Activated T-helper 1 cell treated with Interleukin-2 at 50 U/mL for 16 hours (primary cell): ENCODE results near the gene SLC9A3.
"Not testable (repeated sequence)": the region's sequence is repeated elsewhere in the genome, so short reads cannot be mapped to it uniquely, and the experiment has no call there.

Source experiments
- DNase-seq: peaks from one replicate; pipeline ENCODE4 v3.0.0-alpha.2; 2020; ENCODE audit warnings: low read depth

SLC9A3 gene

DNA sequence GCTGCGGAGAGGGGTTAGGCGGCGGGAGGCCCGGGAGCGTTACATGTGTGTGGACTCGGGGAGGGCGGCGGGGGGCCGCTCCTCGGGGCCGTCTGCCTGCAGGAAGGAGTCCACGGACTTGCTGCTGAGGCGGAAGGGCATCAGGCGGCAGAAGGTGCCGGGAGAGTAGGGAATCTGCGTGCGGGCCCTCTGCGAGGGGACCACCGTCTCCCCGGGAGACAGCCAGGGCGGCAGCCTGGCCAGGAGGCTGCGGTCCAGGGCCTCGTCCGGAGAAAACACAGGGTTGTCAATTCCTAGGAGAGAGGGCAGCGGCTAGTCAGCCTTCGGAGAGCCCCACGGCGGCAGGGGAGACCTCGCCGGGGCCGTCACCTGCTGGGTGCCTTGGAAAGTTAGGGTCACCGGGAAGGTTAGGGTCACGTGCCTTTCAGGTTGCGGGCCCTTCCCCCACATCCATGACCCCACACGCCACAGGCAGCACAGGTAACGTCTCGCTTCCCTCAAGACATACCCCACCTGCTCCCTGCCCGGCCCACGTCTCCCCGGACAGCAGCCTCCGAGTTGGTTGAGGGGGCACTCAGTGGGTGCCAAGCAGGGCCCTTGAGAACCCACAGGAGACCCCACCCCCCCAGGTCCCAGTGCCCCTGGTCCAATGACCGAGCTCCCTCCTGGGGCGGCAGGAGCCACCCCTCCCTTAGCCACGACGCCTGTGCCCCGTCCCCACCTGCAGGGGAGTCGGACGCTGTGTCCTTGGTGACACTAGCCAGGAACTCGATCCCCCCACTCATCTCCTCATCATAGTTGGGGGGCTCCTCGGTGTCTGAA lies 49.2 kb downstream of the SLC9A3 start:
- DNase-seq = no peak

DNA sequence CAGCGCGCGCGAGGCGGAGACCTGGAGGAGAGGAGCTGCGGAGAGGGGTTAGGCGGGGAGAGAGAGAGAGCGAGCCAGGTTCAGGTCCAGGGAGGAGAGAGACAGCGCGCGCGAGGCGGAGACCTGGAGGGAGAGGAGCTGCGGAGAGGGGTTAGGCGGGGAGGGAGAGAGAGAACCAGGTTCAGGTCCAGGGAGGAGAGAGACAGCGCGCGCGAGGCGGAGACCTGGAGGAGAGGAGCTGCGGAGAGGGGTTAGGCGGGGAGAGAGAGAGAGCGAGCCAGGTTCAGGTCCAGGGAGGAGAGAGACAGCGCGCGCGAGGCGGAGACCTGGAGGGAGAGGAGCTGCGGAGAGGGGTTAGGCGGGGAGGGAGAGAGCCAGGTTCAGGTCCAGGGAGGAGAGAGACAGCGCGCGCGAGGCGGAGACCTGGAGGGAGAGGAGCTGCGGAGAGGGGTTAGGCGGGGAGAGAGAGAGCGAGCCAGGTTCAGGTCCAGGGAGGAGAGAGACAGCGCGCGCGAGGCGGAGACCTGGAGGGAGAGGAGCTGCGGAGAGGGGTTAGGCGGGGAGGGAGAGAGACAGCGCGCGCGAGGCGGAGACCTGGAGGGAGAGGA lies 49.9 kb downstream of the SLC9A3 start:
- not testable (repeated sequence) for DNase-seq

DNA sequence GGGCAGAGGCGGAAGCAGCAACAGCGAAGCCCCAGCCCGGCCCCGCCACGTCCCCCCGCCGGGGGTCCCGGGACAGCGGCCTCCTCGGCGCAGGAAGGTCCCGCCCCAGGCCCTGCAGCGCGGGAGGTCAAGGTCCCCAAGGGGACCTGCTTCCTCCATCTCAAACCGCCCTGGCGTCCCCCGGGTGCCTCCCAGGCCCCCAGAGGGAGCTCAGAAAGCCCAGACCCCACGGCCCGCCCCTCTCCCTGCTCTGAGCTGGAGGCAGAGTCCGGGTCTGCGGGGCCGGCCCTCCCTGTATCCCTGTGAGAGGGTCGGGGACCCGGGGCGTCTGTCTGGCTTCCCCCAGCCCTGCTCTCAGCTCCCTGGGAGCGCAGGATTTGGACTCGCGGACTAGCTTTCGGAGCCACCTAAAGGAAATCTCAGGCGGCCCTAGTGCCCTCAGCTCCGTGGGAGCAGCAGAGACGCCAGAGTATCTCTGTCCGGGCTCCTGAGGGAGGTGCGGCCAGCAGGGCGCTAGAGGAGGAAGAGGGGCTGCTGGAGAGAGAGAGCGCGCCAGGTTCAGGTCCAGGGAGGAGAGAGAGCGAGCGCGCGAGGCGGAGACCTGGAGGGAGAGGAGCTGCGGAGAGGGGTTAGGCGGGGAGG lies 50.6 kb downstream of the SLC9A3 start:
- no peak for DNase-seq

DNA sequence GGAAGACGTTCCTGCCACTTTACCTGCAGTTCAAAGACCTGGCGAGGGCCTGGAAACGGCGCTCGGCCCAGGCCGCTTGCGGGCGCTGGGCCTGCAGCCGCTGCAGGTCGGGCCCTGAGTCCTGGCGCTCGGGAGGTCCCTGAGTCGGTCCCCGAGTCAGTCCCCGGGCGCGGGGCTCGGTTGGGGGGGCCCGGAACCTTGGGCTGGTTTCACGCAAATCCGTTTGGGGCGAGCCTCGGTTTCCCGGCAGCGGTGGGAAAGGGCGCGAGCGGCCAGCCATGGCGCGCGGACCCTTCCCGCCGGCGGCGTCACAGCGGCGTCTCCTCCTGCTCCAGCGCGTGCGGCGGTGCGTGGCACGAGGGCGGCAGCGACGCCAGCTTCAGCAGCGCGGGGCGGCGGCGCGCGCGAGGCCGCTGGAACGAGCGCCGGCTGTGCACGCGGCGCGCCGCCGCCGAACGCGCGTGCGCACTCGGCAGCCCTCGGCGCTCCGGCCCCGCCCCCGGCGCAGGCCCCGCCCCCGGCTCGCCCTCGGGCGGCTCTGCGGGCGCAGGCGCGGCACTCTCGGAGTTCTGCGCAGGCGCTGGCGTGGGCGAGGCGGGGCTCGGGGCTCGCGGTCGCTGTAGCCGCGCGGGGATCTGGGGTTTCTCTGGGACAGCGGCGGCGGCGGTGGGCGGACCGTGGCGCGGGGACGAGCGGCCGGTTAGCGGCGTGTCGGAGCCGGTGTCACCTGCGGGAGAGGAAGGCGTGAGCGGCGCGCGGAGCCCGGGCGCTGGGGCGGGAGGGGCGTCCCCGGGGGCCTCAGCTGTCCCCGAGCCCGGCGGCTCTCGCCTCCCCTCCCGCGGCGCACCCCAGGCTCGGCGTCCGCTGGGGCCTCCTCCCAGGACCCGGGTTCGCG lies 51.3 kb downstream of the SLC9A3 start:
- DNase-seq = peak; percentile 87

DNA sequence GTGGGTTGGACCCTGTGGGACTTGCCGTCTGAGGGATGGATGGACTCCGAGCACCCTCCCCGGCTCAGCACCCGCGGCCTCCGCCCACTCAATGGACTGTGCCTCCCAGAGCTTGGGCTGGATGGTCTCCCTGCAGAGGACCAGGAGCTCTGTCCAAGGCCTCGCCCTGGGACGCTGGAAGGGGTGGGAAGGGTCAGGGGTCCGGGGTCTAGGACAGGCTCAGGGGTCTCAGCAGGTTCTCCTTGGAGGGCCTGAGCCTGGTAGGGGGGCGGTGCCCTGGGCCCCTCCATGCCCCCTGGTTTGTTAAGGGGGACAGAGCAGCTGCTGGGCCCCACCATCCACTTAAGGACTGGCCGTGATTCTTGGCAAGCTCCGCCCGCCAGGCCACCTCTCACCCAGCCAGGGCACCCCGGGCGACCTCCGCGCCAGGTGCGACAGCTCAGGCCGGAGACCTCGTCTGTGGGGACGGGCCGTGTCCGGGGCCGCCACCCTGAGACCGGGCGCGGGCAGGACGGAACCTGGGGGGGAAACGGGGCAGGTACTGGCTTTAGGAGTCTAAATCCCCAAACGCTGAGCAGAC lies 52.1 kb downstream of the SLC9A3 start:
- DNase-seq = no peak

DNA sequence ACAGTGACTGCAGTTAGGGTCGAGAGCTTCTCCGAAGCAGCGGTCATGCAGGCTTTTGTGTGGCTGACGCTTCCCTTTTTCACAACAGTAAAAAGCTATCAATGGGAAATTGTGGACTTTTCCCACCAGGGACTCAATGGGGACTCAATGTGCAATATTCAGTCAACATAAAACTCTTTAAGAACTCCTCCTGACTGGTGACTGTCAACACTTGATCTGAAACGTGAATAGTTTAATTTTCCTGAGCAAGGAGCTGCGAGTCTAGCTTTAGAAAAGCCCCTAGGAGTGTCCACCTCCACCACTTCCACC lies 52.5 kb downstream of the SLC9A3 start:
- DNase-seq = no peak

DNA sequence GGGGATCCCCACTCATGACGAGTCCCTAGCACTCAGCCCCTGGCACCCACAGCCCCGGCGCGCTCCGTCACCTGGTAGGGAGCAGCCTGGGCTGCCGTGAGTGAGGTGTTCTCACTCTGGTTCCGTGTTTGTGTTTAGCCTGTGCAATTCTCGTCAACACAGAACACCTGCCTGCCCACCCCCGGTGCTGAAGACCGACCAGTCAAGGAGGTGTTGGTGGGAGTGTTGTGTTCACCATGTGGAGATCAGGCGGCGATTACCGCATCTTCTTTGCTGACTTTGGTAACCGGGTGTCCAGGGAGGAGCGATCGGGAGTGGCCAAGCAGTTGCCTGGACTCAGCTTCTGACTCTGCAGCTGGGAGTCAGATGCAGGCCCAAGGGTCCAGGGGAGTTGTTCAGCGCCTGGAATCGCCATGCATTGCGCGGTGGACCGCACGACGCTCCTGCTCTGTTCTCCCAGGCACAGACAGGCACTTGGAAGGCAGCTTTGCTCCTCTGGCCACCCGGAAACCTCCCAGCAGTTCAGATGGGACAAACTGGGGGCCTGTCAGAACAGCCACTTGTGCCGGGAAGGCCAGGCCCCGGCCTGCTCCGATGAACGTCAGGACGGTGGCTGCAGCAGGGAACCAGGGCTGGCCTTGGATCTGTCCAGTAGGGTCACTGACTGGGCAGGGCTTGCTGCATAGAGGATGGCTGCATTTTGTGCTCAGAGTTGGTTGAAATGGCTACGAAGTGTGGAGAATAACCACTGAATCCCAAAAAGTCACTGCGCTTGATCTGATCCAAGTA lies 53.1 kb downstream of the SLC9A3 start:
- DNase-seq = no peak

DNA sequence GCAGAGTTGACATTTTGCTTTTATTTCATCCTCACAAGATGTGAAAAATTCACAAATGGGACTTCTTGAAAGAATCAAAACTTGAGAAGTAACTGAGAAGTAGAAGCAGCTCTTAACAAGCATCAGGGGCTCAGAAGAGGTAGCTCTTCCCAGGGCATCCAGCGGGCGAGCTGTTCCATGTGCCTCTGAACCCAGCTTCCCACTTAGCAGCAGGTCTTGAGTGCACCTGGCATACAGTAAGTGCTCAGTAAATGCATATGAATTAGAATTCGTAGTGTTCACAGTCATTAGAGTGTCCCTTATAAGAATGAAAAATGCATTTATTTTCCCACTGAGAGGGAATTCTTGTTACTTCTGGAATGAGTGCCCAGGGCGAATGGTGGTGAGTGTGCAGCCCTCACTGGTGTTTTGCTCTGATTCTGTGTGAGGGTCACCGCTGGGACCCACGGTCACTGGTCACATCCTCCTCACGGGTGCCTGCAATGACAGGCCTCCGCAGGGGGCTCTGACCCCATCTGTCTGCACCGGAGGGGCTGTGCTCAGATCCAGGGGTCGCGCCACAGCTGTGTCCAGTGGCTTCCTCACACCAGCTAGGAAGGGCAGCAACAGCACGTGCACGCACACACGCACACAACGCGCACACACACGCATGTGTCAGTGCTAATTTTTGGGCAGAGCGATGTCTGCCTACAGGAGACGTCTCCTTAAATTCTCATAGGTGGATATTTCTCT lies 54.3 kb downstream of the SLC9A3 start:
- no peak for DNase-seq

DNA sequence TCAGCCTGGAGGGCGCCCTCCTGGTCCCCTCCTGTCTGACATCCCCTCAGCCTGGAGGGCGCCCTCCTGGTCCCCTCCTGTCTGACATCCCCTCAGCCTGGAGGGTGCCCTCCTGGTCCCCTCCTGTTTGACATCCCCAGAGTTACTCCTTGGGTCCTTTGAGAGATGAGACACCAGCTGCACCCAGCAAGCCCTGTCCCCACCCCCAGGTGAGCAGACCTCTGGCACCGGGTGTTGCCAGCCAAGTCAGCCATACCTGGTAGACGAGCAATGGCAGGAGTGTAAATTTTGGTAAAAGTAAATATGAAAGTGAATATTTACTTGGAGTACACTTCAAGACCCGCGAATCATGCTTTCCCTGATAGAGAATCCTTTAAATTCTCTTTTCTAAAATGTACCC lies 55.8 kb downstream of the SLC9A3 start:
- DNase-seq = no peak

DNA sequence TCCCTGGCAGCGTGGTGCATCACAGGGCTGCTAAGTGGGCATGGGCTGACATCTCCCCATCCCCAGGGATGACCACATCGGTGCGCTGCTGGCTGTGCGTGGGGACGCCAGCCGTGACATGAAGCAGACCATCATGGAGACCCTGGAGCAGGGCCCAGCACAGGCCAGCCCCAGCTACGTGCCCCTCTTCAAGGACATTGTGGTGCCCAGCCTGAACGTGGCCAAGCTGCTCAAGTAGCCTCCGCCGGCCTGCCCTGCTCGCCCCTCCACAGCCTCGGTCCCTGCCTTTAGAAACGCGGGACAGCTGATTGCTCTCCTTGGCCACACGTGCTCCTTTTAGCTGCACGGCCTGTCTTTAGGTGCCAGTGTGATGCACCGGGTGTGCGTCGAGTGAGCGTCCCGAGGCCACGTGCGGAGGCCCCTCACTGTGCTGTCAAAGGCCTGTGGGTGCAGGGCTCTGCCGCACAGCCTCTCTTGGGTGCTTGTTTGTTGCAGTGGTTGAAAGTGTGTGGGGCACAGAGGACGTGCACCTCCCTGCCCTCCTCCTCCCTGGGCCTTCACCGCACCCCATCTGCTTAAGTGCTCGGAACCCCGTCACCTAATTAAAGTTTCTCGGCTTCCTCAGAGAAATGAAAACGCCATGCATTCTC lies 57.5 kb downstream of the SLC9A3 start:
- no peak for DNase-seq

DNA sequence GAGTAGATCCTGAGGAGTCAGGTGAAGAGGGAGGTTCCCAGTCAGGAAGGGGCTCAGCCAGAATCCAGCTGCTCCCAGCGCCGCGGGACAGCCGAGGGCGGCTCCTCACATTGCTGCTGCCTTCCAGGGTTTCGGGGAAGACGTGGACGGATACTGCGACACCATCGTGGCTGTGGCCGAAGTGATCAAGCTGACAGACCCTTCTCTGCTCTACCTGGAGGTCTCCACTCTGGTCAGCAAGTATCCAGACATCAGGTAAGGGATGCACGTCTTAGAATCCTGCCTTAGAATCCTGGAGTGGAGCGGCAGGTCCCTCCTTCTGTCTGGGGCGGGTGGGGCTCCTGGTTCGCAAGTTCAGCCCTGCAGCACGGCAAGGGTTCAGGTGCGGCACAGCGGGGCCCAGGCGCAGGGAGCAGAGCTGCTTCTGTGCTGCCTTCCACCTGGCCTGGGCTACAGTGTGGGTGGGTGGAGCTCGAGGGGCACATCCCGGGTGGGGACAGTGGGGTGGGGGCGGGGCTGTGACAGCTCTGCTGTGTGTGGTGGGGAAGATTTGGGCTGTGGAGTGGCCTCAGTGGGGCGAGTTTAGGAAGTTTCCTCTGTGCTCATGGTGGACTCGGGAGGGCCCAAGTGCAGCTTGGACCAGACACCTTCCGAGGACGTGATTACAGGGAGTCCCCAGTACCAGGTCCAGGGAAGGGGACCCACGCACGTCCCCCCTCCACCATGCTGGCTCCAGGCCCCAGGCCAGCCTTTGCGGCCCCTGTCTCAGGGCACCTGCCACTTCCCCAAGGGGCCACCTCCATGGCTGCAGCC lies 58.5 kb downstream of the SLC9A3 start:
- no peak for DNase-seq

DNA sequence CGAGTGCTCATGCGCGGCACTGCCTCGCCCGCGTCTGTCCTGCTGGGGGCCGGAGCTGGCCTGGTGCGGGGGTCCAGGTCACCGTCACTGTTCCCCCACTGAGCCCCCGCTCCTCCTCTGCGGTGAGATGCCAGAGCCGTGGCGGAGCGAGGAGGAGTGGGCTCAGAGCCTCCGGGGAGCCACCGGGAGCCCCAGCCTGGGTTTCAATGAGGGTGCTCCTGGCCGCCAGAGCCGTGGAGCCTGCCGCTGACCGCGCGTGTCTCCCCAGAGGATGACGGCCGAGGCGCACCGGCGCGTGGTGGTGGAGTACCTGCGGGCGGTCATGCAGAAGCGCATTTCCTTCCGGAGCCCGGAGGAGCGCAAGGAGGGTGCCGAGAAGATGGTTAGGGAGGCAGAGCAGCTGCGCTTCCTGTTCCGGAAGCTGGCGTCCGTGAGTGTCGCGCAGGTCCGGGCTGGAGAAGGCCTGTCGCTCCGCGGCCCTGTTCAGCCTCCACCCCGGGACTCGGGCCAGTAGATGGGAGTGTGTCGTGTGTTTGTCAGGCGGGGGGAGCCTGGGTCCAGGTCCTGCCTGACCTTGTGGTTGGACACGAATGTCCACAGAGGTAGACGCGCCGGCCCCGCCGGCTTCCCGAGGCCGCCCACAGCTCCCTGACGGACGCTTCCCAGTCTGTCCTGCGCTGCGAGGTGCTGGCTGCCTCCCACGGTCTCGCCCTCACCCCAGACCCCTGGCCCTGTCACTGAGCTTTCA lies 59.2 kb downstream of the SLC9A3 start:
- no peak for DNase-seq

DNA sequence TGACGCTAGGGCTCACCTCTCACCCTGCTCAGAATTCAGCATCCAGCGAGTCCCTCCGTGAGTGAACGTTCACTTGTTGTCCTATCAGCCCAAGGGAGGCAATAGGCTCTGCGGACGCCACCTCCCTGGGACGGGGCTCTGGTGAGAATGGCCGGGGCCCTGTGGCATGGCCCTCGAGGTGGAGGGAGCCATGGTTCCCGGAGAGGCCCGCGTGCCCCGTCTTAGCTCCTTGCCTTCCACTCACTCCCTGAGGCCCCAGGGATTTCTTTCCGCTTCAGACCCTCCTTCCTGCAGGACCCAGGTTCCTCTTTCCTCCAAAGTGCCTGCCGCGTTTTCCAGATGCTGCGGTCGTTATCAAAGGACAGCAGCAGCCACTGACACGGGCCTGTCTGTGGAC lies 59.8 kb downstream of the SLC9A3 start:
- DNase-seq = no peak

DNA sequence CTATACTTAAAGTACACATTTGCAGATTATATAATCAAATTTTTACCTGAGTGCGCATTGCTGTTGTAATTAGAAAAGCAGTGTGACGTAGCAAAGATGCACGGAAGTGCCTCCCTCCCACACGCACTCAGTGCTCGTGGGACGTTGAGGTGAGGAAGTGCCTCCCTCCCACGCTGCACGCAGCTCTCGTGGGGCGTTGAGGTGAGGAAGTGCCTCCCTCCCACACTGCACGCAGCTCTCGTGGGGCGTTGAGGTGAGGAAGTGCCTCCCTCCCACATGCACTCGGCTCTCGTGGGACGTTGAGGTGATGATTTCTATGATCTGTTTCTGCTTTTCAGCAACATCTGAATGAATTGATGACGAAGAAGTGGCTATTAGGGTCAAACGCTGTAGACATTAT lies 60.3 kb downstream of the SLC9A3 start:
- peak; percentile 61 for DNase-seq

DNA sequence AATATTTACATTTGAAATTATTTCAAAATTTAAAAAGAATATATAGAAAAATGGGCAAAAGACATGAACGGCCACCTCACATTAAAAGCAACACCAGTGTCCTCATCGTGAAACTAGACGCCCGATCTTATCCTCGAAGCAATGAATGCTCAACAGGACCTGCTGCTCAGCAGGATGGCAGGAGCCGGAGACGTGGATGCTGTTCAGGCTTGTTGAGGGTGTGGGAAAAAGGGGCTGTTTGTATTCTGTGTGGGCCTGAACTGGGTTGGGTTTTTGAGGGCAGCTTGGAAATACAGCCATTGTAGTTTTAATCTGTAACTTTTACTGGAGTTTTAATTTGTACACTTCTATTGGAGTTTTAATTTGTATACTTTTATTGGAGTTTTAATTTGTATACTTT lies 60.9 kb downstream of the SLC9A3 start:
- no peak for DNase-seq

DNA sequence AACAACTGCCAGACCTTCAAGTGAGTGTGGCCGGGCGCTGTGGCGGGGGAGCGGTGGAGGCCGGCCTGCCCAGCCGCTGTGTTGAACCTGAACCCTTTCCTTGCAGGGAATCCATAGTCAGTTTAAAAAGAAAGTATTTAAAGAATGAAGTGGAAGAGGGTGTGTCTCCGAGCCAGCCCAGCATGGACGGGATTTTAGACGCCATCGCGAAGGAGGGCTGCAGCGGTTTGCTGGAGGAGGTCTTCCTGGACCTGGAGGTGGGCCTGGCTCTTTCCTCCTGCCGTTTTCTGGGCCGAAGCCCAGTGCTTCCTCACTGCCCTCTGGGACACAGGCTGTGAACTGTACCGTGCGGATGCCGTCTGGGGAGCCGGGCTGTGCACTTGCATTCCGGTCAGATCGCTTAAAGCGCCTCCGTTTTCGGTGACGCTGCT lies 62.2 kb downstream of the SLC9A3 start:
- DNase-seq = no peak

DNA sequence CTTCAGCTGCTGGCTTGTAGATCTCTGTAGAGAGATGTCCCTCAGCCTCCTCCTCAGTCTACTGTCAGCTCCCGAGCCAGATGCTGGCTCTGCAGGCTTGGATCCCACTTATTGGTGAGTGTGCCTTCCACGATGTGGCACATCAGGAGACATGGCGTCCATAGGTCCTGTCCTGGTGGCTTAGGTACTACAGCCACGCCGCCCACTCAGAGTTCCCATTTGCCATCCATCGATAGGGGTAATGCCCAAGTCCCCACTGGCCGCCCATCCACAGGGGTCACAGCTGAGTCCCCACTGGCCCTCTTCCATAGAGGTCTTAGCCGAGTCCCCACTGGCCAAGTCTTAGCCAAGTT lies 64.0 kb downstream of the SLC9A3 start:
- no peak for DNase-seq

DNA sequence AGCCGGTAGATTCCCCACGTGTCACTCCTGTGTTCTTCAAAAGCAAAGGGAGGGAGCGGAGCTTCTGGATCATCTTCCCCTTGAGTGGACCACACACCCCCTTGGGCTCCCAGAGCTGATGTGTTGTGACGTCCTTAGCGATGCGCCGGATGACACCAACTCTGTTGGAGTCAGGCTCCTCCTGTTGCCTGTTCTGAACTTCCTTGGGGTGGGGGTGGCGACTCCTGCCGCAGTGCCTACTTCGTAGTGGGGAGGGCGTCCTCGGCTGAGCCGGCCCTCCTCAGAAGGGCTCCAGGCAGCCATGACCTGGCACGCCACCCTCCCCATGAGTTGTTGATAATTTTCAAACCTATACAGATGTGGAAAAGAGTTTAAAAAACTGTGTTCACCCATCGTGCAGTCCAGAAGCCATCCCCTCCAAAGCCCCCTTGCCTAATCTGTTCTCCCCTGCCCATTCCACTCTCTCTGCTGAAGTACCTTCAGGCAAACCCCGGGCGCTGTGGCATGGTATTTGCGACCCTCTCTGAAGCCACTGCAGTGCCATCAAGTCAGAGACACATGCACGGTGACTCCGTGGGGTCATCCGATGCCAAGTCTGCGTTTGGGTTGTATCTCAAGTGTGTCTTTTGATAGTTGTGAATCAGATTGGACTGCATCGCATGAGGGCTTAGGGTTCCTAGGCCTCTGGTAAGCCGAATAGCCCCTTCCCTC lies 64.5 kb downstream of the SLC9A3 start:
- no peak for DNase-seq
